CD4-positive, alpha-beta memory T cell (primary cell): Measurements from ENCODE around the gene SHROOM2. TPM values are rescaled to one million over a fixed set of nuclear protein-coding genes. Genes with fewer than 3 reads are reported as not detected.

Source experiments
- CTCF ChIA-PET: fragments of 350-600 bp; sonication (Branson Sonifier 250); formaldehyde crosslinking; loops from one replicate; lab custom pipeline; 2021; ENCODE audit warnings: inconsistent platforms; ENCODE audit not compliant: partially characterized antibody; lab: Charles Lee
- POLR2A ChIA-PET: fragments of 350-600 bp; sonication (Branson Sonifier 250); formaldehyde crosslinking; loops from one replicate; lab custom pipeline; 2021; ENCODE audit not compliant: partially characterized antibody; lab: Charles Lee
- DNase-seq, 5 donors: peaks; one replicate each; pipeline versions ENCODE4 v3.0.0 to v3.0.0-alpha.2; 2020 to 2022; ENCODE audit warnings: mixed read lengths in 1 of 5
- H3K27ac ChIP-seq: one replicate; pipeline ENCODE4 v1.7.0; 2013; ENCODE audit warnings: low read depth, low read length
- H3K27me3 ChIP-seq: 2 replicates; pipeline ENCODE4 v1.7.0; 2013; ENCODE audit warnings: mild to moderate bottlenecking, low read length, moderate library complexity; ENCODE audit not compliant: insufficient read depth
- H3K36me3 ChIP-seq: 2 replicates; pipeline ENCODE4 v1.7.0; 2013; ENCODE audit warnings: mild to moderate bottlenecking, low read length, moderate library complexity; ENCODE audit not compliant: insufficient read depth
- H3K4me1 ChIP-seq: 2 replicates; pipeline ENCODE4 v1.7.0; 2013; ENCODE audit warnings: mild to moderate bottlenecking, low read length, moderate library complexity; ENCODE audit not compliant: insufficient read depth
- H3K4me3 ChIP-seq, 2 donors: one replicate each; pipeline ENCODE4 v1.7.0; 2013; ENCODE audit warnings: low read length in 2 of 2, mild to moderate bottlenecking in 1 of 2
- H3K9me3 ChIP-seq, 2 donors: one replicate each; pipeline ENCODE4 v1.7.0; 2013; ENCODE audit warnings: low read length in 2 of 2, control low read depth in 1 of 2; ENCODE audit not compliant: control insufficient read depth in 1 of 2
- H3K27ac Mint-ChIP-seq, 7 donors: one replicate each; pipeline ENCODE4 v1.8.0; 2020 to 2021; ENCODE audit warnings: mixed read lengths in 7 of 7, mild to moderate bottlenecking in 6 of 7, inconsistent platforms in 3 of 7, moderate library complexity in 3 of 7
- H3K27me3 Mint-ChIP-seq, 2 donors: one replicate each; pipeline ENCODE4 v1.8.0; 2020 to 2021; ENCODE audit warnings: mixed read lengths in 2 of 2
- H3K36me3 Mint-ChIP-seq, 2 donors: one replicate each; pipeline ENCODE4 v1.8.0; 2020 to 2021; ENCODE audit warnings: mixed read lengths in 2 of 2, inconsistent platforms in 1 of 2, mild to moderate bottlenecking in 1 of 2
- H3K4me1 Mint-ChIP-seq, 4 donors: one replicate each; pipeline ENCODE4 v1.8.0; 2020 to 2021; ENCODE audit warnings: mixed read lengths in 4 of 4, mild to moderate bottlenecking in 1 of 4
- H3K4me3 Mint-ChIP-seq, 8 donors: one replicate each; pipeline ENCODE4 v1.8.0; 2020 to 2021; ENCODE audit warnings: mixed read lengths in 8 of 8, mild to moderate bottlenecking in 7 of 8, moderate library complexity in 6 of 8, inconsistent platforms in 3 of 8
- H3K9me3 Mint-ChIP-seq, 8 donors: one replicate each; pipeline ENCODE4 v1.8.0; 2020 to 2021; ENCODE audit warnings: mixed read lengths in 8 of 8, mild to moderate bottlenecking in 5 of 8, inconsistent platforms in 3 of 8, moderate library complexity in 1 of 8
- intact Hi-C: fragments of 100-400 bp; cut with micrococcal nuclease; formaldehyde crosslinking; loops from one replicate; pipeline ENCODE4 v1.15.1; 2023
- polyA plus RNA-seq, 2 donors: library from polyadenylated mRNA; unstranded; fragments of 300-500 nt; fragmentation: Illumina TruSeq; gene quantifications; one replicate each; pipeline ENCODE4 v1.2.3, GENCODE V29; 2021
- total RNA-seq, 2 experiments: library from RNA; stranded (reverse); gene quantifications; one replicate each; pipeline ENCODE4 v1.2.3, GENCODE V29; 2021

The SHROOM2 gene
- total and polyA plus RNA-seq, 4 experiments from 2014 or later = not detected

DNA sequence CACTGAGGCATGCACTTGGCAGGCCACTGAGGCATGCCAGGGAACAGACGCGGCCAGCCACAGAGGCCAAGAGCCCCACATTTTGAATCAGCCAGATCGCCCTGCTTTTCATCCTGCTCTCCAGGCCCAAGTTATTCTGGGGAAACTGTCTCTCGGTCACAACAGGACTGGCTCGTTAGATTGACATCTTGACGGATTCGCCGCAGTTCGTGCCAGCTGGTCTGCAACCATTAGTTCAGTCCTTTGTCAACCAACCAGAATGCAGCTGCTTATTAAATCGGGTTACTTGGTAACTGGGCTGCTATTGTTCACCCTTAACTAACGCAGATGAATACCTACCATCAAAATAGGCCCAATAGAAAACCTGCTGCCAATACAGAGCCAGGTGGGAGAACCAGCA, 197.6 kb downstream of the SHROOM2 start:
- Mint-ChIP-seq H3K9me3 (no peaks in the 10 kb centered on the region), H3K4me1 (no peaks in the 10 kb centered on the region), H3K4me3 (no peak overlapping the region), H3K36me3 (no peaks in the 10 kb centered on the region), H3K27ac (no peak overlapping the region), H3K27me3 (peaks cover 2% of the 10 kb centered on the region in 2 donors)
- ChIA-PET CTCF (interaction anchor here (1.0 to 1.1 kb wide), 2 partner anchors 135 to 136 kb away, joined by 3 read pairs; no protein-coding TSS in a partner anchor), POLR2A (no interaction called here)
- Histone ChIP-seq H3K4me1 (no peaks in the 10 kb centered on the region), H3K27ac (no peak overlapping the region), H3K36me3 (no peaks in the 10 kb centered on the region), H3K4me3 (no peak overlapping the region), H3K9me3 (no peaks in the 10 kb centered on the region), H3K27me3 (no peaks in the 10 kb centered on the region)
- intact Hi-C loops = no loop called here
- no peak for DNase-seq

DNA sequence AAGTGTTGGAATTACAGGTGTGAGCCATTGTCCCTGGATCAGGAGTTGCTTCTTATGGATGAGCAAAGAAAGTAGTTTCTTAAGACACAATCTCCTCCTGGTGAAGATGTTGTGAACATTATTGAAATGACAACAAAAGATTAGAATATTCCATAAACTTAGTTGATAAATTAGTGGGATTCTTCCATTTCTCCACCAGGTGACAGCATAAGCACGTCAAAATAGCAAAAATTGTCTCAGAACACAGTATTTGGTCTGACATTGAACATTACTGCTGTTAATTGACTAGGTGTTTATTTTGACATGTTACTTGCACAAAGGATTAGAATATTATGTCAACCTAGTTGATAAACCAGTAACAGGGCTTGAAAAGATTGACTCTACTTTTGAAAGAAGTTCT, 202.5 kb downstream of the SHROOM2 start:
- Histone ChIP-seq H3K4me1 (no peaks in the 10 kb centered on the region), H3K27ac (no peak overlapping the region), H3K36me3 (no peaks in the 10 kb centered on the region), H3K4me3 (no peak overlapping the region), H3K27me3 (no peaks in the 10 kb centered on the region), H3K9me3 (no peaks in the 10 kb centered on the region)
- Mint-ChIP-seq H3K4me3 (no peak overlapping the region), H3K27ac (no peak overlapping the region), H3K4me1 (no peaks in the 10 kb centered on the region), H3K36me3 (no peaks in the 10 kb centered on the region), H3K9me3 (no peaks in the 10 kb centered on the region), H3K27me3 (peaks cover 2% of the 10 kb centered on the region in 2 donors)
- DNase-seq = peak in 2 of 5 donors; percentile 21 to 24
- CTCF ChIA-PET = interaction anchor here (0.7 to 0.8 kb wide), 2 partner anchors 8 to 11 kb away, joined by 3 read pairs; no protein-coding TSS in a partner anchor
- intact Hi-C loops = loop anchor here (1.0 kb wide), 1 partner anchor 131 kb away; no protein-coding TSS in a partner anchor
- POLR2A ChIA-PET = no interaction called here

- ChIA-PET CTCF (interaction anchor here (10.9 kb wide), 1 partner anchor 126 kb away, joined by 130 read pairs; no protein-coding TSS in a partner anchor), POLR2A (no interaction called here)
- Mint-ChIP-seq H3K9me3 (no peaks in the 10 kb centered on the region), H3K27ac (no peak overlapping the region), H3K36me3 (no peaks in the 10 kb centered on the region), H3K4me3 (no peak overlapping the region), H3K27me3 (no peaks in the 10 kb centered on the region), H3K4me1 (peaks cover 0 to 6% (median 0%) of the 10 kb centered on the region in 4 donors)
- Histone ChIP-seq H3K36me3 (no peaks in the 10 kb centered on the region), H3K27me3 (no peaks in the 10 kb centered on the region), H3K4me3 (no peak overlapping the region), H3K9me3 (no peaks in the 10 kb centered on the region), H3K4me1 (no peaks in the 10 kb centered on the region), H3K27ac (no peak overlapping the region)
- no peak for DNase-seq
- intact Hi-C loops = loop anchor here (10.0 kb wide), 1 partner anchor 1177 kb away; no protein-coding TSS in a partner anchor
Measured at GRCh38 chrX:9992061-9992460, 205.8 kb downstream of the SHROOM2 start.

- H3K9me3 Mint-ChIP-seq = no peaks in the 10 kb centered on the region
- H3K4me1 Mint-ChIP-seq = peaks cover 0 to 6% (median 4%) of the 10 kb centered on the region in 4 donors
- no peak overlapping the region for H3K4me3 ChIP-seq
- H3K4me1 ChIP-seq = no peaks in the 10 kb centered on the region
- DNase-seq = no peak
- H3K27me3 ChIP-seq = no peaks in the 10 kb centered on the region
- CTCF ChIA-PET = interaction anchor here (10.9 kb wide), 1 partner anchor 126 kb away, joined by 130 read pairs; no protein-coding TSS in a partner anchor
- POLR2A ChIA-PET = no interaction called here
- no peaks in the 10 kb centered on the region for H3K36me3 ChIP-seq
- intact Hi-C loops = loop anchor here (10.0 kb wide), 1 partner anchor 1178 kb away; no protein-coding TSS in a partner anchor
- H3K4me3 Mint-ChIP-seq = no peak overlapping the region
- no peaks in the 10 kb centered on the region for H3K9me3 ChIP-seq
- no peak overlapping the region for H3K27ac Mint-ChIP-seq
- H3K36me3 Mint-ChIP-seq = no peaks in the 10 kb centered on the region
- H3K27me3 Mint-ChIP-seq = no peaks in the 10 kb centered on the region
- H3K27ac ChIP-seq = no peak overlapping the region
Measured at GRCh38 chrX:9992724-9993123, 206.5 kb downstream of the SHROOM2 start.

GRCh38 chrX:9995855-9996339, 209.7 kb downstream of the SHROOM2 start:
- Mint-ChIP-seq H3K27me3 (no peaks in the 10 kb centered on the region), H3K36me3 (no peaks in the 10 kb centered on the region), H3K4me1 (peaks cover 0 to 6% (median 4%) of the 10 kb centered on the region in 4 donors), H3K4me3 (no peak overlapping the region), H3K9me3 (no peaks in the 10 kb centered on the region), H3K27ac (peak overlapping the region in 1 of 7 donors; percentile 27)
- ChIA-PET POLR2A (interaction anchor here (1.1 kb wide), 1 partner anchor 124 kb away, joined by 4 read pairs; no protein-coding TSS in a partner anchor), CTCF (interaction anchor here (0.7 to 10.9 kb wide), 12 partner anchors 8 to 136 kb away, joined by 3 to 130 read pairs (median 4); no protein-coding TSS in a partner anchor)
- H3K27me3 ChIP-seq = no peaks in the 10 kb centered on the region
- H3K4me1 ChIP-seq = no peaks in the 10 kb centered on the region
- H3K36me3 ChIP-seq = no peaks in the 10 kb centered on the region
- intact Hi-C loops = loop anchor here (1.0 to 10.0 kb wide), 4 partner anchors 81 to 1181 kb away; no protein-coding TSS in a partner anchor
- peak; percentile 63 to 74 (median 73) for DNase-seq
- no peaks in the 10 kb centered on the region for H3K9me3 ChIP-seq
- H3K27ac ChIP-seq = no peak overlapping the region
- H3K4me3 ChIP-seq = no peak overlapping the region

GRCh38 chrX:9997041-9997440, 210.8 kb downstream of the SHROOM2 start:
- no peaks in the 10 kb centered on the region for H3K27me3 Mint-ChIP-seq
- intact Hi-C loops = loop anchor here (5.0 to 10.0 kb wide), 2 partner anchors 80 to 1182 kb away; no protein-coding TSS in a partner anchor
- Histone ChIP-seq H3K9me3 (no peaks in the 10 kb centered on the region), H3K27ac (no peak overlapping the region), H3K27me3 (no peaks in the 10 kb centered on the region), H3K4me3 (no peak overlapping the region), H3K36me3 (no peaks in the 10 kb centered on the region), H3K4me1 (no peaks in the 10 kb centered on the region)
- CTCF ChIA-PET = interaction anchor here (0.8 to 10.9 kb wide), 11 partner anchors 9 to 123 kb away, joined by 3 to 130 read pairs (median 3); no protein-coding TSS in a partner anchor
- no peaks in the 10 kb centered on the region for H3K36me3 Mint-ChIP-seq
- no peak overlapping the region for H3K4me3 Mint-ChIP-seq
- no peaks in the 10 kb centered on the region for H3K9me3 Mint-ChIP-seq
- no peak for DNase-seq
- peak overlapping the region in 1 of 7 donors; percentile 75 for H3K27ac Mint-ChIP-seq
- POLR2A ChIA-PET = interaction anchor here (1.3 kb wide), 1 partner anchor 114 kb away, joined by 4 read pairs; no protein-coding TSS in a partner anchor
- H3K4me1 Mint-ChIP-seq = peaks cover 0 to 6% (median 4%) of the 10 kb centered on the region in 4 donors

GRCh38 chrX:9997524-9997923, 211.3 kb downstream of the SHROOM2 start:
- Histone ChIP-seq H3K27me3 (no peaks in the 10 kb centered on the region), H3K4me1 (no peaks in the 10 kb centered on the region), H3K36me3 (no peaks in the 10 kb centered on the region), H3K27ac (no peak overlapping the region), H3K9me3 (no peaks in the 10 kb centered on the region), H3K4me3 (no peak overlapping the region)
- intact Hi-C loops = loop anchor here (5.0 to 10.0 kb wide), 2 partner anchors 80 to 1183 kb away; no protein-coding TSS in a partner anchor
- Mint-ChIP-seq H3K36me3 (no peaks in the 10 kb centered on the region), H3K4me3 (peak overlapping the region in 1 of 8 donors; percentile 59), H3K27me3 (no peaks in the 10 kb centered on the region), H3K9me3 (no peaks in the 10 kb centered on the region), H3K27ac (peak overlapping the region in 2 of 7 donors; percentile 34 to 75), H3K4me1 (peaks cover 0 to 6% (median 4%) of the 10 kb centered on the region in 4 donors)
- ChIA-PET CTCF (interaction anchor here (0.7 to 10.9 kb wide), 12 partner anchors 9 to 123 kb away, joined by 3 to 130 read pairs (median 4); no protein-coding TSS in a partner anchor), POLR2A (interaction anchor here (1.3 kb wide), 1 partner anchor 114 kb away, joined by 4 read pairs; no protein-coding TSS in a partner anchor)
- peak in 2 of 5 donors; percentile 29 to 67 for DNase-seq
